HCT116 (cell line): ENCODE measurements around the gene RBMS1. TPM values are rescaled to one million over a fixed set of nuclear protein-coding genes. Genes with fewer than 3 reads are reported as not detected.

Experiments used
- ATAC-seq: fragments of 200-7000 bp; cut with Tn5 transposase; 2 replicates; pipeline ENCODE4 v1.9.1; 2020; ENCODE audit warnings: mild to moderate bottlenecking, moderate library complexity
- BruUV-seq: library from RNA; stranded (reverse); fragments of 400-500 nt; replicated peaks from 2 replicates; lab custom pipeline; 2021; lab: Mats Ljungman, UMichigan
- CTCF ChIA-PET: fragments of 300-600 bp; sonication (Branson Sonifier 250); formaldehyde crosslinking; loops from one replicate; lab custom pipeline; 2021; ENCODE audit warnings: antibody characterized with exemption; lab: Charles Lee
- POLR2A ChIA-PET: fragments of 300-600, 350-600 bp; sonication (Branson Sonifier 250); formaldehyde crosslinking; loops from one replicate; lab custom pipeline; 2021; ENCODE audit warnings: antibody characterized with exemption; lab: Charles Lee
- RAD21 ChIA-PET, 2 experiments: fragments of 300-600 bp; sonication (Branson Sonifier 250); formaldehyde crosslinking; loops; one replicate each; lab custom pipeline; 2023; ENCODE audit warnings: low total read pairs in 2 of 2; ENCODE audit not compliant: uncharacterized antibody in 2 of 2, unreplicated experiment in 2 of 2, low non-redundant PET in 1 of 2; lab: Charles Lee
- DNase-seq: peaks from one replicate; pipeline ENCODE4 v3.0.0-alpha.2; 2010; ENCODE audit warnings: low read depth, low spot score
- H2AFZ ChIP-seq: fragments of 200-600 bp; shearing (Covaris generic), sonication (generic); 2 replicates; pipeline ENCODE4 v1.6.1; 2017; ENCODE audit warnings: low read depth, mixed run types, mixed read lengths, antibody characterized with exemption, low read length; ENCODE audit not compliant: poor library complexity, severe bottlenecking
- H3K27ac ChIP-seq: 2 replicates; pipeline ENCODE4 v1.5.1; 2012; ENCODE audit warnings: low read depth, low read length
- H3K27me3 ChIP-seq: fragments of 200-600 bp; sonication (generic); 2 replicates; pipeline ENCODE4 v1.6.1; 2016; ENCODE audit warnings: mixed run types, low read length, mixed read lengths; ENCODE audit not compliant: insufficient read depth
- H3K36me3 ChIP-seq, 2 experiments: fragments of 200-500 bp in 1 of 2; fragments of 200-600 bp in 1 of 2; sonication (Bioruptor generic) in 1 of 2; sonication (generic) in 1 of 2; 2 replicates each; pipeline versions ENCODE4 v1.5.1 to v1.6.1; 2014 to 2016; ENCODE audit warnings: low read length in 2 of 2, inconsistent platforms in 1 of 2, mixed read lengths in 1 of 2, mixed run types in 1 of 2; ENCODE audit not compliant: insufficient read depth in 2 of 2, control insufficient read depth in 1 of 2
- H3K4me1 ChIP-seq, 2 experiments: fragments of 200-600 bp in 1 of 2; sonication (generic) in 1 of 2; 2 replicates each; pipeline versions ENCODE4 v1.5.1 to v1.6.1; 2012 to 2017; ENCODE audit warnings: low read length in 2 of 2, inconsistent platforms in 1 of 2, mild to moderate bottlenecking in 1 of 2, mixed read lengths in 1 of 2, mixed run types in 1 of 2, moderate library complexity in 1 of 2; ENCODE audit not compliant: insufficient read depth in 2 of 2, control insufficient read depth in 1 of 2
- H3K4me2 ChIP-seq: fragments of 200-600 bp; sonication (generic); 2 replicates; pipeline ENCODE4 v1.6.1; 2017; ENCODE audit warnings: mixed run types, low read length, mixed read lengths
- H3K4me3 ChIP-seq, 2 experiments: fragments of 200-600 bp in 1 of 2; sonication (generic) in 1 of 2; replicated peaks in 1 of 2; 2 replicates each; pipeline ENCODE4 v1.5.1; 2011 to 2016; ENCODE audit warnings: low read length in 2 of 2, control low read depth in 1 of 2, low read depth in 1 of 2, mild to moderate bottlenecking in 1 of 2, mixed read lengths in 1 of 2, mixed run types in 1 of 2
- H3K79me2 ChIP-seq: fragments of 200-600 bp; sonication (generic); 2 replicates; pipeline ENCODE4 v1.6.1; 2017; ENCODE audit warnings: mild to moderate bottlenecking, mixed run types, low read length, moderate library complexity, mixed read lengths; ENCODE audit not compliant: insufficient read depth
- H3K9ac ChIP-seq: fragments of 200-600 bp; sonication (generic); 2 replicates; pipeline ENCODE4 v1.6.1; 2016; ENCODE audit warnings: low read length, mixed read lengths
- H3K9me2 ChIP-seq: fragments of 200-600 bp; sonication (generic), shearing (Covaris generic); 2 replicates; pipeline ENCODE4 v1.6.1; 2017; ENCODE audit warnings: mixed run types, mild to moderate bottlenecking, moderate library complexity; ENCODE audit not compliant: insufficient read depth
- H3K9me3 ChIP-seq, 2 experiments: fragments of 200-500 bp in 1 of 2; fragments of 200-600 bp in 1 of 2; sonication (Bioruptor generic) in 1 of 2; sonication (generic) in 1 of 2; 2 replicates each; pipeline ENCODE4 v1.6.1; 2014 to 2017; ENCODE audit warnings: low read length in 2 of 2, mixed read lengths in 2 of 2, inconsistent platforms in 1 of 2, low read depth in 1 of 2, mild to moderate bottlenecking in 1 of 2, mixed run types in 1 of 2, moderate library complexity in 1 of 2; ENCODE audit not compliant: control insufficient read depth in 1 of 2, insufficient read depth in 1 of 2
- H4K20me1 ChIP-seq: fragments of 200-600 bp; sonication (generic), shearing (Covaris generic); 2 replicates; pipeline ENCODE4 v1.6.1; 2017; ENCODE audit warnings: mixed run types, mild to moderate bottlenecking, moderate library complexity; ENCODE audit not compliant: insufficient read depth
- CEBPB ChIP-seq: IDR thresholded peaks from 2 replicates; pipeline ENCODE4 v1.6.1; 2012; ENCODE audit warnings: low read depth
- EGR1 ChIP-seq: IDR thresholded peaks from 2 replicates; pipeline ENCODE4 v1.6.1; 2012; ENCODE audit warnings: low read depth
- EZH2 ChIP-seq: fragments of 200-600 bp; sonication (generic); IDR thresholded peaks from 2 replicates; pipeline ENCODE4 v1.6.1; 2017; ENCODE audit warnings: antibody characterized with exemption, mixed run types
- MAX ChIP-seq: IDR thresholded peaks from 2 replicates; pipeline ENCODE4 v1.6.1; 2012
- POLR2AphosphoS5 ChIP-seq: IDR thresholded peaks from 2 replicates; pipeline ENCODE4 v1.6.1; 2011; ENCODE audit warnings: mild to moderate bottlenecking, low read depth, low read length, moderate library complexity
- SRF ChIP-seq: IDR thresholded peaks from 2 replicates; pipeline ENCODE4 v1.6.1; 2012; ENCODE audit warnings: low read depth
- TCF7L2 ChIP-seq: IDR thresholded peaks from 2 replicates; pipeline ENCODE4 v1.7.0; 2011; ENCODE audit warnings: borderline replicate concordance, inconsistent platforms; ENCODE audit not compliant: insufficient read depth, insufficient read length; ENCODE audit errors: extremely low read depth
- ZFX ChIP-seq: fragments of 450-650 bp; IDR thresholded peaks from 2 replicates; pipeline ENCODE4 v1.6.1; 2017
- intact Hi-C: fragments of 100-400 bp; cut with micrococcal nuclease; formaldehyde crosslinking; loops from 2 replicates; pipeline ENCODE4 v1.10.0; 2022
- total RNA-seq: library from RNA; stranded (reverse); gene quantifications from one replicate; pipeline ENCODE4 v1.2.1, GENCODE V29; 2021; ENCODE audit not compliant: unreplicated experiment

Gene RBMS1
- total RNA-seq, 1 experiment from 2014 or later: 17.6 TPM

GRCh38 chr2:160492401-160493226 lies 993 bp downstream of the RBMS1 start:
- Histone ChIP-seq H4K20me1 (no peaks in the 10 kb centered on the region), H3K4me2 (peak overlapping the region; percentile 90), H3K36me3 (no peaks in the 10 kb centered on the region), H3K27ac (peak overlapping the region; percentile 68), H3K9ac (peak overlapping the region; percentile 66), H3K4me3 (peak overlapping the region; percentile 67 to 80), H3K9me2 (no peaks in the 10 kb centered on the region), H3K27me3 (no peaks in the 10 kb centered on the region), H3K79me2 (no peaks in the 10 kb centered on the region; the same call in 1 of the 2 replicates), H3K9me3 (no peaks in the 10 kb centered on the region), H3K4me1 (peaks cover 2 to 15% of the 10 kb centered on the region in 2 experiments; a peak in 3 of 4 replicates), H2AFZ (peak overlapping the region; percentile 96)
- TF ChIP-seq POLR2AphosphoS5 (peak; percentile 46; the same call in 1 of the 2 replicates), ZFX (0 out of 2 replicates have a peak, but pooled peaks have one; percentile 15), TCF7L2 (peak; percentile 70), CEBPB (no peak), EGR1 (no peak), SRF (no peak), EZH2 (no peak), MAX (peak; percentile 47; the same call in 1 of the 2 replicates)
- ChIA-PET RAD21 (no interaction called here), POLR2A (no interaction called here), CTCF (no interaction called here)
- BruUV-seq: no TSS peak
- intact Hi-C loops: no loop called here
- ATAC-seq: peak; percentile 84
- DNase-seq: peak; percentile 13

- H3K4me3 ChIP-seq: peak overlapping the region; percentile 67 to 80
- ATAC-seq (no peak), DNase-seq (no peak)
- no peaks in the 10 kb centered on the region for H3K9me3 ChIP-seq
- H3K9ac ChIP-seq: peak overlapping the region; percentile 66
- no peaks in the 10 kb centered on the region for H4K20me1 ChIP-seq
- H3K79me2 ChIP-seq: no peaks in the 10 kb centered on the region; the same call in 1 of the 2 replicates
- peaks cover 2 to 15% of the 10 kb centered on the region in 2 experiments; a peak in 3 of 4 replicates for H3K4me1 ChIP-seq
- H3K27me3 ChIP-seq: no peaks in the 10 kb centered on the region
- no peak for TF ChIP-seq ZFX
- no peaks in the 10 kb centered on the region for H3K36me3 ChIP-seq
- BruUV-seq: TSS peak; percentile 41
- RAD21 ChIA-PET: no interaction called here
- peak overlapping the region; percentile 90 for H3K4me2 ChIP-seq
- H3K27ac ChIP-seq: no peak overlapping the region
- CTCF ChIA-PET: no interaction called here
- peak overlapping the region; percentile 96 for H2AFZ ChIP-seq
- intact Hi-C loops: no loop called here
- POLR2A ChIA-PET: no interaction called here
- no peaks in the 10 kb centered on the region for H3K9me2 ChIP-seq
Measured at GRCh38 chr2:160491911-160492371, 1.7 kb downstream of the RBMS1 start.
